SK-N-SH (cell line): ENCODE measurements around the gene IGSF9. TPM values are rescaled to one million over a fixed set of nuclear protein-coding genes. Genes with fewer than 3 reads are reported as not detected.

Experiments used
- CTCF ChIP-seq: fragments of 200-600 bp; sonication (generic); IDR thresholded peaks from 2 replicates; pipeline ENCODE4 v1.6.1; 2017; ENCODE audit warnings: antibody characterized with exemption, mild to moderate bottlenecking, moderate library complexity
- EP300 ChIP-seq, 2 experiments: IDR thresholded peaks; 2 replicates each; pipeline versions ENCODE4 v1.4.0 to v1.6.1; 2012; ENCODE audit warnings: borderline replicate concordance in 1 of 2, low read depth in 1 of 2, low read length in 1 of 2
- FOXM1 ChIP-seq: IDR thresholded peaks from 2 replicates; pipeline ENCODE4 v1.4.0; 2012; ENCODE audit warnings: low read depth, mild to moderate bottlenecking
- GABPA ChIP-seq: IDR thresholded peaks from 2 replicates; pipeline ENCODE4 v1.4.0; 2012; ENCODE audit warnings: low read depth, mild to moderate bottlenecking
- GATA2 ChIP-seq: sonication (generic); formaldehyde crosslinking; IDR thresholded peaks from 2 replicates; pipeline ENCODE4 v1.5.0; 2020; ENCODE audit warnings: mild to moderate bottlenecking, missing genetic modification reagents
- MAX ChIP-seq: IDR thresholded peaks from 2 replicates; pipeline ENCODE4 v1.4.0; 2012; ENCODE audit warnings: low read depth
- MEF2A ChIP-seq: IDR thresholded peaks from 2 replicates; pipeline ENCODE4 v1.4.0; 2012; ENCODE audit warnings: low read depth, borderline replicate concordance
- MXI1 ChIP-seq: IDR thresholded peaks from 2 replicates; pipeline ENCODE4 v1.6.1; 2012; ENCODE audit warnings: mild to moderate bottlenecking, low read depth, low read length, improper control_type of control experiment
- NFIC ChIP-seq: IDR thresholded peaks from 2 replicates; pipeline ENCODE4 v1.4.0; 2012; ENCODE audit warnings: borderline replicate concordance
- POLR2AphosphoS5 ChIP-seq: IDR thresholded peaks from 2 replicates; pipeline ENCODE4 v1.6.1; 2012; ENCODE audit warnings: low read depth, low read length
- RCOR1 ChIP-seq: fragments of 150-350 bp; IDR thresholded peaks from 2 replicates; pipeline ENCODE4 v1.6.1; 2017; ENCODE audit warnings: antibody characterized with exemption, low read length
- REST ChIP-seq: IDR thresholded peaks from 2 replicates; pipeline ENCODE4 v1.6.1; 2012; ENCODE audit warnings: mild to moderate bottlenecking, low read depth, low read length, moderate library complexity
- SIN3A ChIP-seq: IDR thresholded peaks from 2 replicates; pipeline ENCODE4 v1.6.1; 2012; ENCODE audit warnings: low read depth, mild to moderate bottlenecking, low read length, moderate library complexity, borderline replicate concordance
- SMC3 ChIP-seq: IDR thresholded peaks from 2 replicates; pipeline ENCODE4 v1.6.1; 2012; ENCODE audit warnings: low read depth, low read length, improper control_type of control experiment
- TEAD4 ChIP-seq: IDR thresholded peaks from 2 replicates; pipeline ENCODE4 v1.4.0; 2012; ENCODE audit warnings: mild to moderate bottlenecking, borderline replicate concordance; ENCODE audit not compliant: insufficient read depth
- USF1 ChIP-seq: IDR thresholded peaks from 2 replicates; pipeline ENCODE4 v1.4.0; 2012; ENCODE audit warnings: low read depth, borderline replicate concordance
- USF2 ChIP-seq: fragments of 150-350 bp; IDR thresholded peaks from 2 replicates; pipeline ENCODE4 v1.6.1; 2017; ENCODE audit warnings: antibody characterized with exemption, low read length, low read depth, borderline replicate concordance
- YY1 ChIP-seq: IDR thresholded peaks from 2 replicates; pipeline ENCODE4 v1.4.0; 2012; ENCODE audit warnings: low read depth, mild to moderate bottlenecking
- ZBTB33 ChIP-seq: IDR thresholded peaks from 2 replicates; pipeline ENCODE4 v1.4.0; 2012; ENCODE audit warnings: low read depth, borderline replicate concordance
- polyA plus RNA-seq, 3 experiments: library from polyadenylated mRNA; depleted of rRNA; stranded (reverse); fragments of >200 nt; gene quantifications; 2 replicates each; pipeline ENCODE4 v1.2.3, GENCODE V29; 2012

The IGSF9 gene
- polyA plus RNA-seq, 1 of the 3 experiments (the other 2 are of a cell fraction), result 2.4 TPM

GRCh38 chr1:159889821-159890252 lies 55.6 kb downstream of the IGSF9 start (continued):
- peak; percentile 33; the same call in 1 of the 2 replicates for TF ChIP-seq SIN3A
- peak; percentile 94 for TF ChIP-seq NFIC
- no peak for TF ChIP-seq RCOR1
- TF ChIP-seq REST, result no peak
- peak; percentile 47 for TF ChIP-seq GABPA
- no peak for TF ChIP-seq USF1
- TF ChIP-seq ZBTB33, result no peak
- TF ChIP-seq FOXM1, result no peak
- TF ChIP-seq TEAD4, result peak; percentile 46; the same call in 1 of the 2 replicates
- TF ChIP-seq YY1, result no peak
- TF ChIP-seq POLR2AphosphoS5, result peak; percentile 77; the same call in 1 of the 2 replicates
- TF ChIP-seq SMC3, result no peak
- peak; percentile 96 for TF ChIP-seq MAX
- no peak for TF ChIP-seq CTCF
- no peak for TF ChIP-seq GATA2 (CRISPR knock-in tag)
- no peak; the same call in 1 of the 2 replicates for TF ChIP-seq MEF2A
- TF ChIP-seq MXI1, result no peak
- no peak for TF ChIP-seq USF2
- peak in 1 of 2 experiments; percentile 77; a peak in 1 of 4 replicates for TF ChIP-seq EP300 (IDR thresholded peaks at IDR 0.05; ENCODE audit: borderline replicate concordance in 1 of 2, low read depth in 1 of 2, low read length in 1 of 2)
- TF ChIP-seq, all 33 proteins: peak for 13
